HG03135 (cell line): Measurements from ENCODE around the gene MTHFD1L.

Experiments used
- ATAC-seq: cut with Tn5 transposase; IDR thresholded peaks from one replicate; pipeline ENCODE4 v1.9.1; 2021; ENCODE audit warnings: mild to moderate bottlenecking, moderate library complexity; ENCODE audit not compliant: unreplicated experiment

The MTHFD1L gene

GRCh38 chr6:150865043-150865405 lies 478 bp upstream of the MTHFD1L start:
- no peak for ATAC-seq

GRCh38 chr6:150866147-150866990 lies 867 bp downstream of the MTHFD1L start:
- peak; percentile 81 for ATAC-seq

- no peak for ATAC-seq
Observed at GRCh38 chr6:150866991-150867501, 1.5 kb downstream of the MTHFD1L start.

GRCh38 chr6:150868759-150869158 lies 3.3 kb downstream of the MTHFD1L start:
- ATAC-seq = no peak

- no peak for ATAC-seq
Observed at GRCh38 chr6:150874179-150874578, 8.7 kb downstream of the MTHFD1L start.

GRCh38 chr6:150875841-150876240 lies 10.3 kb downstream of the MTHFD1L start:
- no peak for ATAC-seq

GRCh38 chr6:150876598-150876997 lies 11.1 kb downstream of the MTHFD1L start:
- ATAC-seq = no peak

- no peak for ATAC-seq
Observed at GRCh38 chr6:150877928-150878327, 12.4 kb downstream of the MTHFD1L start.

GRCh38 chr6:150878347-150879213 lies 13.1 kb downstream of the MTHFD1L start:
- ATAC-seq = no peak

- no peak for ATAC-seq
Observed at GRCh38 chr6:150880336-150880735, 14.8 kb downstream of the MTHFD1L start.

GRCh38 chr6:150881911-150882481 lies 16.5 kb downstream of the MTHFD1L start:
- no peak for ATAC-seq

GRCh38 chr6:150883521-150883920 lies 18.0 kb downstream of the MTHFD1L start:
- no peak for ATAC-seq

- ATAC-seq = no peak
Observed at GRCh38 chr6:150886155-150886554, 20.7 kb downstream of the MTHFD1L start.

GRCh38 chr6:150887978-150888563 lies 22.6 kb downstream of the MTHFD1L start:
- no peak for ATAC-seq

- ATAC-seq = no peak
Observed at GRCh38 chr6:150890346-150890745, 24.8 kb downstream of the MTHFD1L start.

GRCh38 chr6:150891888-150892485 lies 26.5 kb downstream of the MTHFD1L start:
- no peak for ATAC-seq

- ATAC-seq = no peak
Observed at GRCh38 chr6:150894191-150894744, 28.8 kb downstream of the MTHFD1L start.

GRCh38 chr6:150894935-150895552 lies 29.5 kb downstream of the MTHFD1L start:
- ATAC-seq = peak; percentile 45

- ATAC-seq = no peak
Observed at GRCh38 chr6:150895928-150896632, 30.6 kb downstream of the MTHFD1L start.
